ENCODE data around the gene MCHR1. TPM values are rescaled to one million over a fixed set of nuclear protein-coding genes. Genes with fewer than 3 reads are reported as not detected.

Gene MCHR1
- total and polyA plus RNA-seq, 2 experiments from 2014 or later: 0.91 to 2.4 TPM

GRCh38 chr22:40679249-40679963 lies at the start of gene MCHR1 (continued):
- TF ChIP-seq ETS1 (IDR thresholded peaks at IDR 0.05): no peak

- Histone ChIP-seq H3K36me3 (ENCODE audit: insufficient read depth) (no peaks in the 10 kb centered on the region), H3K4me1 (ENCODE audit: insufficient read depth) (peaks cover 13% of the 10 kb centered on the region), H3F3A (replicated peaks; ENCODE audit: low read depth) (0 out of 2 replicates have a peak, but pooled peaks cover 2% of the 10 kb centered on the region), H3K79me2 (replicated peaks; ENCODE audit: insufficient read depth) (peaks cover 90% of the 10 kb centered on the region), H3K4me2 (no peak overlapping the region), H3K27me3 (ENCODE audit: insufficient read depth) (no peaks in the 10 kb centered on the region), H2AFZ (no peak overlapping the region), H3K4me3 (no peak overlapping the region), H4K20me1 (replicated peaks; ENCODE audit: insufficient read depth) (peaks cover 39% of the 10 kb centered on the region), H3K27ac (ENCODE audit: low read depth) (no peak overlapping the region), H3K9me2 (ENCODE audit: insufficient read depth) (no peaks in the 10 kb centered on the region)
- H3K4me3 Mint-ChIP-seq: no peak overlapping the region
- no peaks in the 10 kb centered on the region for H3K36me3 Mint-ChIP-seq (ENCODE audit: low read depth)
- no peaks in the 10 kb centered on the region for H3K9me3 Mint-ChIP-seq
- peaks cover 3% of the 10 kb centered on the region for H3K27me3 Mint-ChIP-seq (ENCODE audit: insufficient read depth, low read depth, poor library complexity)
- 0 out of 2 replicates have a peak overlapping the region, but pooled peaks have one; percentile 53 for H3K27ac Mint-ChIP-seq
- H3K4me1 Mint-ChIP-seq: peaks cover 15% of the 10 kb centered on the region
- no peak for ATAC-seq
- DNase-seq (ENCODE audit: low spot score): no peak
- TF ChIP-seq NANOG (IDR thresholded peaks at IDR 0.05; ENCODE audit: borderline replicate concordance): no peak
- no peak for TF ChIP-seq POLR2AphosphoS5 (IDR thresholded peaks at IDR 0.05; ENCODE audit: low read depth)
- no peak for TF ChIP-seq STAT1 (IDR thresholded peaks at IDR 0.05; ENCODE audit: unreplicated experiment)
- no peak for TF ChIP-seq ZNF331 (CRISPR knock-in tag; IDR thresholded peaks at IDR 0.05; ENCODE audit: low read depth)
- TF ChIP-seq CTCF (conservative IDR thresholded peaks at IDR 0.05; ENCODE audit: low read depth in 2 of 2): no peak
- no peak for TF ChIP-seq ETS1 (IDR thresholded peaks at IDR 0.05)
- no peak for TF ChIP-seq ZNF114 (CRISPR knock-in tag; IDR thresholded peaks at IDR 0.05)
- no peak for TF ChIP-seq CREB1 (CRISPR knock-in tag; IDR thresholded peaks at IDR 0.05; ENCODE audit: low read depth)
- no peak for TF ChIP-seq EZH2 (IDR thresholded peaks at IDR 0.05; ENCODE audit: low read depth, unreplicated experiment)
- TF ChIP-seq EZH2phosphoT487 (IDR thresholded peaks at IDR 0.05; ENCODE audit: unreplicated experiment): no peak
- no peak for TF ChIP-seq JUNB (IDR thresholded peaks at IDR 0.05; ENCODE audit: unreplicated experiment)
- TF ChIP-seq ZNF462 (CRISPR knock-in tag; IDR thresholded peaks at IDR 0.05): no peak
Observed at GRCh38 chr22:40631925-40632324, 47.4 kb upstream of the MCHR1 start.

Measured in GM23338 (cell line).